HepG2 (cell line): ENCODE data around the gene DPH2. TPM values are rescaled to one million over a fixed set of nuclear protein-coding genes. Genes with fewer than 3 reads are reported as not detected.

ENCODE experiments used
- ARNT2 ChIP-seq: sonication (generic); formaldehyde crosslinking; IDR thresholded peaks from 2 replicates; pipeline ENCODE4 v1.8.0; 2022; ENCODE audit warnings: mild to moderate bottlenecking, low read depth, missing genetic modification reagents, moderate library complexity
- BRCA1 ChIP-seq: sonication (generic); formaldehyde crosslinking; IDR thresholded peaks from 2 replicates; pipeline ENCODE4 v1.4.0; 2020; ENCODE audit warnings: missing genetic modification reagents
- EHMT2 ChIP-seq: fragments of 200-600 bp; sonication (generic); IDR thresholded peaks from 2 replicates; pipeline ENCODE4 v1.7.0; 2017; ENCODE audit warnings: antibody characterized with exemption, low read depth, low read length, borderline replicate concordance
- GLI4 ChIP-seq: sonication (generic); formaldehyde crosslinking; IDR thresholded peaks from 2 replicates; pipeline ENCODE4 v1.5.1; 2020; ENCODE audit warnings: missing genetic modification reagents, mild to moderate bottlenecking, moderate library complexity, borderline replicate concordance
- GMEB1 ChIP-seq: sonication (generic); formaldehyde crosslinking; IDR thresholded peaks from 2 replicates; pipeline ENCODE4 v1.5.1; 2020; ENCODE audit warnings: missing genetic modification reagents, mild to moderate bottlenecking, borderline replicate concordance
- NFAT5 ChIP-seq: sonication (generic); formaldehyde crosslinking; IDR thresholded peaks from 2 replicates; pipeline ENCODE4 v1.4.0; 2020; ENCODE audit warnings: missing genetic modification reagents
- NR2F6 ChIP-seq, 2 experiments: IDR thresholded peaks; 2 replicates each; pipeline ENCODE4 v1.6.1; 2016; ENCODE audit warnings: antibody characterized with exemption in 1 of 2, mild to moderate bottlenecking in 1 of 2
- PREB ChIP-seq: sonication (generic); formaldehyde crosslinking; IDR thresholded peaks from 2 replicates; pipeline ENCODE4 v1.4.0; 2020; ENCODE audit warnings: missing genetic modification reagents
- PTBP1 ChIP-seq: fragments of 200-400 bp; formaldehyde crosslinking; IDR thresholded peaks from 2 replicates; pipeline ENCODE4 v1.6.1; 2018; ENCODE audit warnings: low read length, low read depth; ENCODE audit not compliant: poor library complexity, severe bottlenecking
- SAP130 ChIP-seq: IDR thresholded peaks from 2 replicates; pipeline ENCODE4 v1.6.1; 2016; ENCODE audit warnings: low read depth
- SIN3A ChIP-seq: IDR thresholded peaks from 2 replicates; pipeline ENCODE4 v1.6.1; 2011; ENCODE audit warnings: low read depth, mild to moderate bottlenecking, control low read depth, low read length, borderline replicate concordance
- SMAD1 ChIP-seq: sonication (generic); formaldehyde crosslinking; IDR thresholded peaks from 2 replicates; pipeline ENCODE4 v1.4.0; 2020; ENCODE audit warnings: missing genetic modification reagents, low read depth, mild to moderate bottlenecking, borderline replicate concordance
- SP4 ChIP-seq: sonication (generic); formaldehyde crosslinking; IDR thresholded peaks from 2 replicates; pipeline ENCODE4 v1.8.1; 2023; ENCODE audit warnings: mild to moderate bottlenecking, missing genetic modification reagents
- TBX2 ChIP-seq: sonication (generic); formaldehyde crosslinking; IDR thresholded peaks from 2 replicates; pipeline ENCODE4 v1.5.0; 2020; ENCODE audit warnings: missing genetic modification reagents, mild to moderate bottlenecking, borderline replicate concordance
- ZFP82 ChIP-seq: sonication (generic); formaldehyde crosslinking; IDR thresholded peaks from 2 replicates; pipeline ENCODE4 v1.5.1; 2020; ENCODE audit warnings: mild to moderate bottlenecking, missing genetic modification reagents, borderline replicate concordance
- ZNF350 ChIP-seq: sonication (generic); formaldehyde crosslinking; IDR thresholded peaks from 2 replicates; pipeline ENCODE4 v1.4.0; 2020; ENCODE audit warnings: mild to moderate bottlenecking, low read depth, missing genetic modification reagents, borderline replicate concordance
- ZNF549 ChIP-seq: sonication (generic); formaldehyde crosslinking; IDR thresholded peaks from 2 replicates; pipeline ENCODE4 v1.5.0; 2020; ENCODE audit warnings: missing genetic modification reagents
- ZNF615 ChIP-seq: sonication (generic); formaldehyde crosslinking; IDR thresholded peaks from 2 replicates; pipeline ENCODE4 v1.5.0; 2020; ENCODE audit warnings: mild to moderate bottlenecking, missing genetic modification reagents, borderline replicate concordance
- ZNF740 ChIP-seq: sonication (generic); formaldehyde crosslinking; IDR thresholded peaks from 2 replicates; pipeline ENCODE4 v1.4.0; 2020; ENCODE audit warnings: missing genetic modification reagents
- ZNF749 ChIP-seq: sonication (generic); formaldehyde crosslinking; IDR thresholded peaks from 2 replicates; pipeline ENCODE4 v1.8.0; 2022; ENCODE audit warnings: mild to moderate bottlenecking, missing genetic modification reagents, moderate library complexity, borderline replicate concordance
- polyA plus RNA-seq, 8 experiments: library from polyadenylated mRNA; depleted of rRNA in 3 of 8; stranded (reverse) in 7 of 8; unstranded in 1 of 8; fragments of >200 nt; fragmentation: Illumina TruSeq in 4 of 8; extraction: Trizol in 4 of 8; gene quantifications; 2 replicates each; pipeline versions ENCODE4 v1.2.1 to v1.2.3, GENCODE V29; 2011 to 2016; ENCODE audit warnings: low read depth in 4 of 8, missing spikeins in 1 of 8, mixed read lengths in 1 of 8; ENCODE audit not compliant: insufficient read depth in 1 of 8
- total RNA-seq, 5 experiments: library from RNA; depleted of rRNA; stranded (reverse); fragments of >200 nt; fragmentation: Illumina TruSeq; extraction: Trizol; gene quantifications; 2 replicates each; pipeline ENCODE4 v1.2.3, GENCODE V29; 2016; ENCODE audit warnings: low read depth in 1 of 5

Gene DPH2
- total and polyA plus RNA-seq, 2 of the 13 experiments (the other 11 are each of a cell fraction or from before 2014, with no cell fraction given): 32.2 to 38.3 TPM

- TF ChIP-seq NFAT5 (CRISPR knock-in tag) (no peak), PTBP1 (peak; percentile 71), ARNT2 (CRISPR knock-in tag) (no peak), ZNF740 (CRISPR knock-in tag) (no peak), BRCA1 (CRISPR knock-in tag) (no peak), NR2F6 (IDR thresholded peaks at IDR 0.05) (no peak), NR2F6 (CRISPR knock-in tag; IDR thresholded peaks at IDR 0.05) (peak; percentile 9; the same call in 1 of the 2 replicates), ZNF615 (no peak), ZFP82 (CRISPR knock-in tag) (peak; percentile 79), ZNF350 (no peak; the same call in 1 of the 2 replicates), TBX2 (CRISPR knock-in tag) (peak; percentile 83; the same call in 1 of the 2 replicates), SP4 (CRISPR knock-in tag) (peak; percentile 59; the same call in 1 of the 2 replicates), SIN3A (peak; percentile 94; the same call in 1 of the 2 replicates), SAP130 (CRISPR knock-in tag) (peak; percentile 96), PREB (CRISPR knock-in tag) (no peak), GMEB1 (CRISPR knock-in tag) (peak; percentile 100), ZNF549 (CRISPR knock-in tag) (no peak), GLI4 (CRISPR knock-in tag) (no peak), EHMT2 (no peak), SMAD1 (CRISPR knock-in tag) (no peak; the same call in 1 of the 2 replicates), ZNF749 (CRISPR knock-in tag) (peak; percentile 74; the same call in 1 of the 2 replicates)
These were observed 4.8 kb downstream of the DPH2 start, which contains the start of gene ATP6V0B (continued) for GRCh38 chr1:43974443-43975248.
